Fibroblast of upper back skin (primary cell): ENCODE measurements around the gene CADPS2.

Source experiments
- DNase-seq: peaks from one replicate; pipeline ENCODE4 v3.0.0-alpha.2; 2013

The CADPS2 gene

DNA sequence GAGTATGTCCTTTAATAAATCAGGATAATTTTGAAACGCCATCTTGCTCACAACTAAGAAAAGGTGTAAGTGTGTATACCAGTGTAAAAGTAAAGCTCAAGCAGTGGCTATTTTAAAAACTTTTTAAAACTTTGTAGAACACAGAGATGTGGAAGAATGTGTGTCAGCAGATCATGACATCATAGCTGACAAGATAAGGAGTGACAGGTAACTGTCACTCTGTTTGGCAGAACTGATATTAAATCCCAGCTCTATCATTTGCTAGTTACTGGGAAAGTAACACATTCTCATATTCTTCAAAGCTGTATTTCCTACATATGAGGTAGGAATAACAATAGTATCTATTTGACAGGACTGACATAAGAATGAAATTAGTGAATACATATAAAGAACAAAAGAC, 119.7 kb downstream of the CADPS2 start:
- DNase-seq, result no peak

DNA sequence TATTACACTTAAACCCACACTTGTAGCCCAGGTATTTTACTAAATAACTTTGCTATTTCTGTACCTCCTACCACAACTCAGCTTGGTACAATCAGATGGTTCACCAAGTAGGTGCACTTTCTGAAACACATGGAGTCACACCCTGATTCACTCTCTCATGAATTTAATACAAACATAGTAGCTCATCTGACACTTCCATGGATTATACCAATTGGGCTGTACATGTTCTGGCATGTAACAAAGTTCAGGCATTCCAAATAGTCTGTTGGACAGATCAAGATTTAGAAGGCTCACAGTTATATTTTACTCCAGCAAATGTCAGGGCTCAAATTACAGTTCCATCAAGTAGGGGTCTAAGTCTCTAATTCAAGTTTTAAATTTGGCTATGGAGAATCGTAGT, 121.4 kb downstream of the CADPS2 start:
- DNase-seq, result no peak

DNA sequence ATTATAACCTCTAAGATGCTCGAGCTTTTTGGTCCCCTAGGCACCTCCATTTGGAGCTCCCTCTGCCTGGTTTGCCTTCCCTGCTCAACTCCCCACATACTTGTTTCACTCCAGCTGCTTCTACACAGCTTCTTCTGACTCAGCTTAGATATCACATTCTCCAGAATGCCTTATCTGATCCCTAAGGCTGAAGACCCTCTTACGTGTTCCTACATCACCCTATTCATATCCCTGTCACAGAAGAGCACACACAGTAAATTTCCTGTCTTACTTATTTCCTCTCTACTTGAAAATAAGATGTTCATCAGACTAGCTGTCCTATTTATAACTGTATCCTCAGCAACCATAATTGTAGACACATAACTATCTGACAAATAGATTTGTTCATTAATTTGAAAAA, 122.2 kb downstream of the CADPS2 start:
- DNase-seq, result no peak

DNA sequence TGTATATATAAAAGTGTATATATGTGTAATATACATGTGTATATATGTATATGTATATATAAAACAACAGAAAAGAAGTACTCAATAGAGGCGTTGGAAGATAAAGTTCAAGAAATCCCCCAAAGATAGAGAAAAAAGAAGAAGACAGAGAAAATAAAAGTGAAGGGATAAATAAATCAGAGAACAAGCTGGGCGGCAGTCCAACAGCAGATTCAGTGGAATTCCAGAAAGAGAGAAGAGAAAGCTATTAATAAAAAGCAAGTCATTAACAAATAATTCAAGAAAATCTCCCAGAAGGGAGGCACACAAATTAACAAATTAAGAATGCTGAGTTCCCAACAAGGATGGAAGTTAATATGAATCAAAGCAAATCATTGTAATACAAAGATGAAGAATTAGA, 124.2 kb downstream of the CADPS2 start:
- DNase-seq, result no peak

DNA sequence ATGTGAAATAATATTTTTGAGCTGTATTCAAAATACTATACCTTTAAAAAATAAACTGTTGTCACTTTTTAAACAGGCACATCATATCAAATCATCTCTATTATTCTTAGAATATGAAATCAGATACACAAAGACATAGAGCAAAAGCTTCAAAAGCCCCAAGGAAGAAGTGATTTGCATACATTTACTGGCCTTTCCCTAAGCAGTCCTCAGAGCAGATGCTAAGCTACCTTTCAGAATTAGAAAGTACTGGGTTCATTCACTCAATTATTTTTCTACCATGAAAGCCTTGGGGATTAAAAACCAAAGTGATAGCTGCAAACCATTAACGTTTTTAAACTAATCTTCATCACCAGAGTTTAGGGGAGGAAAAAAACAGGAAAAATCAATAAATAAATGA, 127.8 kb downstream of the CADPS2 start:
- no peak for DNase-seq

DNA sequence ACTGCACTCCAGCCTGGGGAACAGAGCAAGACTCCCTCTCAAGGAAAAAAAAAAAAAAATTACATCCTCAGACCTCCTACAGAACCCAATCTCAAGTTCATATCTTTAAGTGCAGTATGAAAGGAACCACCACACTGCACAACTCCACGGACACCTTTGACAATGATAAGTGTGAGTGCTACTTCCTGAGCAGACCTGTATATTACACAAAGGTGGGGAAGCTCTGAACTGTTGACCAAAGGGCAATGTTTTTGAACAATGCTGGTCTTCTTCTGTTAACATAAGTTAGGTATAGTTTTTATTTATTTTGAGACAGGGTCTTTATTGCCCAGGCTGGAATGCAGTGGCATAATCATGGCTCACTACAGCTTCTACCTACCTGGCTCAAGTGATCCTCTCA, 129.4 kb downstream of the CADPS2 start:
- DNase-seq, result no peak

DNA sequence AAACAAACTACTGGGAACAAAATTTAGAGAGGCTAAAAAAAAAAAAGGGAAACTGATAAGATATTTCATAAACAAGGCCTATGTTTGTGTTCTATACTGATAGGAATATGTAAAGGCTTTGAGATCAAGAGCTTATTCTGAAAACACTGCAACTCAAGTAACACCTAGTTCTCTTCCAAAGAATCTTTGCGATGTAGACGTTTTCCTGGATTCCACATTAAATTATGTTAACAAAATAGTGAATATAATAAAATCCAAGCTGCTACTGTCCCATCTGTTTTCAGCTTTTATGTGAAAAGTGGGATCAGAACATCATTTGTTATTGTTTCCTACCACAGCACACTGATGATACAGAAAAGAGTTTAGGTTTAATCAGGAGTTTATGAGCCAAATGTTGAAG, 130.6 kb downstream of the CADPS2 start:
- no peak for DNase-seq

DNA sequence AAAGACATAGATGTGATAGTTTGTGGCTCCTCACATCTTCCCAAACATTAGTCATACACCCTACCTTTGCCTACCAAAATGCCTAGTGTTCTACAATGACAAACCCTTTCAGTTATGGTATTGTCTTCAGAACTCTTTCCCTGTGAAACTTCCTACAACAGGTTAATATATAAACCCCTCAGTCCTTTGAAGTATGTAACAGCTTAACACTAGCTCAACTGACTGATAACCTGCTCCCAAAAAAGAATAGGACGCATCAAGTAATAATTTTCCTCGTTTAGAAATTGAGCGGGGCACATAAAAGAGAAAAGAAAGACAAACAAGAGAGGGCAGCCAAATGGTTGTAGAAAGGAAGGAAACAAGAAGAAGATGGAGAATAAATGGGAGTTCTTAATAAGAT, 133.7 kb downstream of the CADPS2 start:
- DNase-seq, result no peak

DNA sequence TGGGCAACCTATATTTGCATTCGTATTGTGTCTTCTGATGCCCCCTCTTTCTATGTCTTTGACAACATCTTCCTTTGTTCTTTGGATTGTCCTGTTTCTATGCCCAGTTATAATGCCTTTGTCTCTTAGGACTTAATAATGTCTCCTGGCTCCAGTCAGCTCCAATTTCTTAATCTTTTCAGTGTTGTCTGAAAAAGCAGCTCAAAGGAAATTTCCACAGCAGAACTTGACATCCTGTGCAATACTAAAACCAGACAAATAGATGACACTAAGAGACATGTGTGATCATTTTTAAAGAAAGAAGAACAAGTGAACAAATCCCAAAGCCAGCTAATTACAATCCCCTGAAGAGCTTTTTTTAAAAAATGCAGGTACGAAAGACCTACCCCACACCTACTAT, 135.9 kb downstream of the CADPS2 start:
- DNase-seq, result no peak

DNA sequence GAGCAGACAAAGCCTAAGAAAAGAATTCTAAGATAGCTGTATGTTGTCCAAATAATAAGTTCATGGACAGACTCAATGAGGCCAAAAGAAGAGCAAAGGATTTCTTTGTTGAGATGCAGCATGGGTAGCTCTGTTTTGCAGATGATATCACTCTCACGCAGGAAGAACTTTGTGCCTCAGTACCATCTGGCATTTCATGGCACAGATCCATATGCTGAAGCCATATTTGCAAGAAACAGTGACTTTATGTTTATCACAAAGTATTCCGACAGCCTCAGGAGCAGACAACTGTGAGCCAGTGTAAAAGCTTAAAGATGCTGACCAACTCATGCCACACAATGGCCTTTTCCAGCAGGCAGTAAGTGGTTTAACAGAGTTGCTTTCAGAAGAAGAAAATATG, 138.1 kb downstream of the CADPS2 start:
- DNase-seq, result no peak

DNA sequence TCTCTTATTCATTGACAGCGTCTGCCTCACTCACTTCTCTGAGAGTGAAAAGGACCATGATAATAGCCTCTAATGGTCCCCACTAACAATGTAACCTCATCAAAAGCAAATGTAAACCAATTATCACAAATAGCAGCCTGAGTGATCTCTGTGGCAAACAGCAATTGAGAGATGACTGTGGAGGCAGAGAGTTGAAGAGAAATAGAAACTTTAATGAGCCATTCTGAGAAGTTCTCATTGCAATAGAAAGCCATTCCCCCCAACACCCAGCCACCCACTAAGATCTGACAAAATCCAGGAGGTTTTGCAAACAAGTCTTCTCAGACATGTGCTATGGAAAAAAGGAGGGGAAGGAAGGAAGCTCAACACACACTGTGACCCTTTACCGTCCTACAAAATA, 139.3 kb downstream of the CADPS2 start:
- no peak for DNase-seq

DNA sequence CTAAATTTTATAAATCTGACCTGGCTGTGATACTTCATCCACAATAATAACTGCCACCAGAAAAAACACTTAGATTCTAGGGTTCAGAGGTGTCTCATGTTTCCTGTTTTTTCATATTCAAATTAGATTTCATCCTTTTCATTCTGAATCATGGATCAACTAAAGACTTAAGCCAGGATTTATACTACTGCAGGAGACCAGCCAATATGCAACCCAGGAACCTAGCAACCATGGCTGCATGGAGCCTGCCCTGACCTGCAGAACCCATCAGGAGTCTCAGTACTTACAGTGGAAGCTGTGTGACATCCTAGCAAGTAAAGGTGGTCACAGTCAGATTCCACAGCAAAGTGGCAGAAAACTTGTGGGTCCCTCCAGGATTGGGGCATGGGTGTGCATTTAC, 143.0 kb downstream of the CADPS2 start:
- no peak for DNase-seq

DNA sequence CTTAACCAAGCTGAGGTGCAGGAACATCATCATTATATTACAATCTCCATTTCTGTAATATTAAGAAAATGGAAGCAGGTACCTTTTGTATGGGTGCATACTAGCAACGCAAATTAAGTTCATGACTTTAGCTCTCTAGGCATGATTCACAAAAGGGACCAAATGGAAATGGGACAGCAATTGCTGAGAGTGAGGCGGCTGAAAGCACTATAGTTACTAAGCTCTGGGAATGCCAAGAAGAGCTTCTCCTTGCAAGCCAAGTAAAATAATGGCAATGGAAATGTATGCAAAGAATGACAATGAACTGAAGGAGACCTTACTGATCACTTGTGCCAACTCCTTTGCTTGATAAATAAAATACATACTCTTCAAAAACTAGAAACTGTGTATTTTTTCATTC, 147.3 kb downstream of the CADPS2 start:
- DNase-seq, result no peak

DNA sequence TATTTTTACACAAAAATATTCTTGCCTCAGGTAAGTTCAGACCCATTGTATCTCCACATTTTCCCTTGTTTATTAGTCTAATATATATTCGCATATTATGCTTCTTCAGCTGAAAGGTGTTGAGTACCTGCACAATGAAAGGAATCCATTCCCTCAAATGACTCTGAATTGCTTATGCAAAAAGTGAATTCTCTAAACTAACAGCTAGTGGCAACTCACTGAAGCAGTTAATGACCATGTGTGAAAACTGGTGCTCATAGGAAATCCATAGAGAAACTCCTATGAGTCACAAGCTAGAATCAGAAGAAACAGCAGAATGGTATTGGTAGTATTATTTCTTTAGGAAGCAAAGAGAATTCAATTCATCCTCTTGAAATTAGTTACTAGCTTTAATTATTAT, 150.1 kb downstream of the CADPS2 start:
- no peak for DNase-seq

DNA sequence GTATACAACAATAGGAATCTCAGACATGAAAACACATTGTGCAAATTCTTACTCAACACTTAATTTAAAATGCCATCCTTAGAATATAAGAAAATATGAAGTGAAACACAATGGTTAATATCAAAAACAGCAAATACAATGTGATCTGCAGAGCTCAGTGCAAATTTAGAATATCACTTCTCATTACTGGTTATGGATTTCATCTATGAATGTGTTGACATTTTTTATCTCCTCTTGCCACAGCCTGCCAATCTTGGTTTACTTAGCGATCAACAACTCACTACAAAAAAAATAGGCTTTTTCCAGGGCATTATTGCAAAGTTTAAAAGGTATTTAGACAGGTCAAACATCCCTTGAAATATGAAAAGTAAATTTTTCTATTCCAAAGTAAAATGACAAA, 158.5 kb downstream of the CADPS2 start:
- DNase-seq, result no peak

DNA sequence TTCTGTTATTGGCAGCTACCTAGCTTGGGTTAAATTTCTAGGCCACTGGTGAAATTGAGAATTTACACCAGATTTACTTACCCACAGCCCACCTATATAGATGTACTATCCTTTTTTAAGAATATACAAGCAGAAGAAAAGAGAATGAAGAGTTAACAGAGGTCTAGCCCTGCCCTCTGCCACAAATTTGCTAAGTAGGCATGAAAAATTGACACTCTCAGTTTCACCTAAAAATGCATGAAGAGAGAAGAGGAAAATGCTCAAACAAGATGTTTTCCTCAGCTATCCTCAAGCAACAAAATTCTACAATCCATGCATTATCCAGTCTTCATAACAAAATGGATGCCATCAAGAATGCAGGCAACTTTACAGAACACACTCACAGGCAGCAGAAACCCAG, 158.9 kb downstream of the CADPS2 start:
- DNase-seq, result no peak

DNA sequence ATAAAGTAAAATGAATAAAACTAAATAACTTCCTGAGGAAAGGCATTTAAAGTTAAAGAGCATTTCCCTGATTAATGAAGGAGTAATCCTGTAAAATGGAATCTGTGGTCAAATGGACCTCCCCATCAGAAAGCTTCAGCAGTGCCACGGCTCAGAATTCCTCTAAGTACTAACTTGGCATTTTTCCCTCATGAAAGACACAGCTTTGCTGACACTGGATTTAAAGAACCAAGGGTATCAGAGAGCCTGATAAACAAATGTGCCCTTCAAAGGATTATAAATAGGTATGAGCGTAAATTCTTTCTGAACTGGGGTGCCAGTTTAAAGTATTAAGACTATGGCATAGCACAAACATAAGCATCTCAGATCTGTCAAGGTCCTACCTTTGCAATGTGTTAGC, 159.4 kb downstream of the CADPS2 start:
- DNase-seq, result no peak

DNA sequence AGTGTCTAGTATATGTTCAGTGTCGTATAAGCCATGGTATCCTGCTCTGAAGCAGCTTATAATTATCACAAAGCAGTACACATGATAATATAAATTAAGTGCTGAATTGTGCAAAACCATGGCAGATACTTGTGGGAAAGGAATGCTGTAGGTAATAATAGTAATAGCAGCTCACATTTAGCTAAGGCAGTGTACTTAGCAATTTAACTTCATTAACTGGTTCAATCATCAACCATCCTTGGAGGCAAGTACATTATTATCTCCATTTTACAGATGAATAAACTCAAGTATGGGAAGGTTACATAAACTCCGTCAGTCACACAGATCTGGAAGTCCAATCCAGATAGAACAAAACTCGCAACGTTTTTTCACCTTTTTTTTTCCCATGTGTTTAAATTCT, 161.9 kb downstream of the CADPS2 start:
- DNase-seq, result no peak

DNA sequence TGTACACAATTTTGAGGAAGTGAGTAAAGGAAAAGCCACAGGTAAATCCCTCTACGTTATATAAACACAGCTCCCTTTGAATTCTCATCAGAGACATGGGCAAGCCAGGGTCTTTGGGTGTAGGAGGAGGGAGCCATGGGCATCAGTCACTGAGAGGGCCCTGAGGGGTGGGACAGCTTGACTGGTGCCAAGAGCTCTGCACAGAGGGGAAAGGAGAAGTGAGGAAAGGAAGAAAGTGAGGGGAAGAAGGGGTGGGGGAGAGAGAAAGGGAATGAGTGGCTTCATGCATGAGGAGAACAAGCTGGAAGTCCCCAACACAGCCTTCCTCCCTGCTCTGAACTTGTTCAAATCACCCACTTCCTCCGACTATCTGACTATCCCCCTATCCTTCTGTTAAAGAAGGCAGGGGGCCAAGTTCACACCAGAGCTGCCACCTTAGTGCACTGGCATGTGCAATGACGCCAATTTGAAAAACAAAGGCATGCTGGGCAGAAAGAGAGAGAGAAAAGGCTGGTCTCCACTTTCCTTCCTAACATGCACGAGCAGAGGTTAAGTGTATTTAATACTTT, 167.2 kb downstream of the CADPS2 start:
- DNase-seq, result no peak

DNA sequence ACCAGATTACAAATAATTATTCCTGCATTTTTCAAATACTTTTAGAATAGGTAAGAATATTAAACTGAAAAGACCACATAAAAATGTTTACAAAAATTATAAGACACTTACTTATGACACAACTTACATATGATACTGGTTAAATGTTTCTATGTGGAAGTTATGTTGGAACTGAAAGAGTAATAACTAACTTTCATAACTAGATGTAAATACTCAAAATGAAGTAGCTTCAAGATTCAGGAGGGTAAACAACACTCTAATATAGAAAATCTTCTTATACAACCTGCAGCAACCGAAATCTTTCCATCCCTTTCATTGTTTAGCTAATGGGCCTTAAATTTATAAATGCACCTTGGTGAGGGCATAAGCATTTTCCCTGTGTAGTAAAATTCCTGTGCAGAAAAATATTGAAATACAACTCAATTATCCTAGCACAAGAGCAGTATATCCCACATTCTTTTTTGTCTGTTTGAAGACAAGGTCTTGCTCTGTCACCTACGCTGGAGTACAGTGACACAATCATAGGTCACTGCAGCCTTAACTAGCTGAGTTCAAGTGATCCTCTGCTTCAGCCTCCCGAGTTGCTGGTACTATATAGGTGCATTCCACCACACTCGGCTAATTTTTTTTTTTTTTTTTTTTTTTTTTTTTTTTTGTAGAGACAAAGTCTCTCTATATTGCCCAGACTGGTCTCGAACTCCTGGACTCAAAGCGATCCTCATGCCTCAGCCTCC, 168.7 kb downstream of the CADPS2 start:
- DNase-seq, result no peak

DNA sequence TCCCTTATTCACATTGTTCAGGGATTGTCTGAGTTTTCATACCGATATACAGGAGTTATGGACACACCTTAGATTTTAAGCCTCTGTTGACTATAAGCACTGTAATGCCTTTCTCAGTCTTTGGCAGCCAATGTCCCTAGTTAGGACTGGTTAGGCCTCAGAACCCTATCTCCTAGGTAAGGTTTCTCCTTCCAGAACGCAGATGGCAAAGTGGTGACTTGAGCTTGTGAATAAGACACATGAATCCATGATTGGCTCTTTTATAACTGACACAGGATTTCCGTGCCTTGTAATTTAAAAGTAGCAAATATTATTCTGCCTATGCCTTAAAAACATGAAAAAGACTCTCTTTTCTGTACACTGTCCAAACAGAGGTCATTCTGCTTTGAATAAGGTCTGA, 171.1 kb downstream of the CADPS2 start:
- DNase-seq, result no peak

DNA sequence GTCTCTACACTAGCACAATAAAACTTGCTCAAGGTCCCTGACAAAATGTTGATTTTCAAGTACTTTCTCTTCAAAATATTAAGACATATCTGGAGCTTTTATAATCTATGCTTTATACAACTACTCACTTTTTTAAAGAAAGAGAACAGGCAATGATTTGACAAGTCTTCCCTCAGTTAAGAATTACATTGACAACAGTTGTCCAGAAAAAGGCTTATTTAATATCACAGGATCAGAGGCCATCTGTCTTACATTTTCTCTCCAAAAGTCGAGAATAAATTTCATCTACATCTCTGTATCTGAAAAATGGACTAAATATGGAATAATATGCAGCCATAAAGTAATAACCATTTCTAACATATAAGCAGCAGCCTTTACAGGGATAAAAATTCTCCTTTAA, 175.3 kb downstream of the CADPS2 start:
- DNase-seq, result no peak

DNA sequence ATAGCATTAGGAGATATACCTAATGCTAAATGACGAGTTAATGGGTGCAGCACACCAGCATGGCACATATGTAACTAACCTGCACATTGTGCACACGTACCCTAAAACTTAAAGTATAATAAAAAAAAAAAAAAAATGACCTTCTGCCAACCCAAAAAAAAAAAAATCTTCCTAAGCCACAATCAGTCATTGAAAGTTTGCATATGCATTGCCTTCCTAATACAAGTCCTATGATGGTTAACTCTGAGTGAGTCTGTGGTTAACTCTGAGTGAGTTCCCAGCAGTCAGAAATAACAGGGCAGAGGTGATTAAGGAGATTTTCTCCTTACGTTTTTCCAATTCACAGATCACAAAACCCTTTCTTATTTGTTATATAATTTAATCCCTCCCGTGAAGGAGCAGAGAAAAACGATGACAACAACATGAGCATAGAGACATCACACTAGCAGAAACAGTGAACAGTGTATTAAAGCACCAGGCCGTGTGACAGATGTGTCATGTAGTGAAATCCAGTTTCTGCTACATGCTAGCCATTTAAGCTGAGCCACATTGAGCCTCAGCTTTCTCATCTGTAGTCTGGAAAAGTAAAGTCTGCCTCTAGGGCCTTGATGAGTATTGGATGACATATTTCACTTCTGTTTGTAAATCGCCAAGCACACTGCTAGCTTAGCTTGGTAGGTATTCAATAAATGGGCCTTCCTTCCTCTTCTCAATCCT, 176.2 kb downstream of the CADPS2 start:
- no peak for DNase-seq

DNA sequence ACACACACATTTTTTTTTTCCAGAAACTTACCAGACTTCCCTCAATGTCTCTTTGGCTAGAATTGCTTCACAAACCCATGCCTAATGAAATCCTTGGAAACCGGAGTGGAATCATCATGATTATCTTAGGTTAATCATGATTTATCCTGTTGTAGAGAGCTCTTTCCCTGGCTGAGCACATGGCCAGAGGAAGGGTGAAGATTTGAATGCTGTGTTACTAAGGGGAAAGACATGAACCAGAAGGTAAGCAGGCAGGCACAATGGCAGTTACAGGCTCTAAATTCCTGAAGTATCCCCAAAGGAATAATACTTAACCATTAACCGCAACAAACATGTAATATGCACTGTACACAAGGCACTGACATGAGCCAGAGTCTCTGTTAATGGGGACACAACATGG, 179.4 kb downstream of the CADPS2 start:
- no peak for DNase-seq
